HK-2 (cell line): ENCODE measurements around the gene KLF15.
"Not testable (repeated sequence)": the region's sequence is repeated elsewhere in the genome, so short reads cannot be mapped to it uniquely, and the experiment has no call there.

Experiments used
- DNase-seq: peaks from one replicate; pipeline ENCODE4 v3.0.0-alpha.2; 2018; ENCODE audit not compliant: unreplicated experiment

KLF15 gene

DNA sequence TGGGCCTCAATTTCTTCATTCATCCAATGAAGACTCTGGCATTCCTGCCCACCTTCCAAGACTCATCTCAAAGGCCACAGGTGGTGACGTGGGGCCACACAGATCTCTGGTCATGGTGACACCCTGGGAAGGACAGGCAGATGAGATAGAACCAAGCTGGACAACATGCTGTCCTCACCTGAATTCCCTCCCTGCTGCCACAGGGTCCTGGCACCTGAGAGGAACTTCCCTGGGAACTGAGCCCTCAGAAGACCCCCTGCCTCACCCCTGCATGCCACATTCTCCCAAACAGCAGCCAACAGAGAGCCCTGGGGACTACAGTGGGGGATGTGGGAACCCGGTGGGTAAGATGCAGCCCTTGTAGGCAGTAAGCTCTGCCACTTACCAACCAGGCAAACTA is 10.7 kb downstream of the KLF15 start:
- no peak for DNase-seq

DNA sequence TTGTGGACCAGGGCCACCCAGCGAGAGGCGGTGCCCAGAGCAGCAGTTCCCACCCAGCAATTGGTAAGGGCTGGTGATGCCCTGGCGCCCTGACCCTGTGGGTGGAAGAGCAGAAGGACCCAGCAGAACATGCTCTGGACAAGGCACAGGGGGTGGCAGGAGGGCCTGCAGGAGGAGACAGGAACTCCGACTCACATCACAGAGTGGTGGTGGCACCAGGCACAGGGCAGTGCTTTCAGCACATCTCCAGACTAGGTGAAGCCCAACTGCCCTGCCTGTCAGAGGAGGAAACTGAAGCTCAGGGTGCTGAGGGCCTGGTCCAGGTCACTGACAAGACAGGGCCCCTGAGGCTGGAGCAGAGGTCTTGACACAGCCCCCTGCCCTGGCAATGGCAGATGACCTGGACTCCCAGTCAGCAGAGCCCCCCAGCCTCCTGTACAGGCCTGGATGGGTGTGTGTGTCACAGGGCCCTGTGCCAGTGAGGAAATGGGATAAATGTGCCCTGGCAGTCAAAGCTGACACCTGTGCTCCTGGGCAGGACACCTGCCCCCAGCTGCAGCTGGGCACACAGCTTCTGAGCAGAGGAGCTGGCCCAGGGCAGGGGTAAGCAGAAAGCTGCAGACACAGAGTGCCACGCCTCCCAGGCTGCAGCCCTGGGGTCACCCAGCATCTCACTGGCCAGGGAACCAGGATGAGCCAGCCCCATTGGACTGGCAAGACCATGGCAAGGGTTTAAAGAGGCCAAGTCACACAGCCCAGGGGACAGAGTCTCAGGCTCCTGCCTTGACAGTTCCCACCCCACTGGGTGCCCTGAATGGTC is 11.4 kb downstream of the KLF15 start:
- DNase-seq, result no peak

DNA sequence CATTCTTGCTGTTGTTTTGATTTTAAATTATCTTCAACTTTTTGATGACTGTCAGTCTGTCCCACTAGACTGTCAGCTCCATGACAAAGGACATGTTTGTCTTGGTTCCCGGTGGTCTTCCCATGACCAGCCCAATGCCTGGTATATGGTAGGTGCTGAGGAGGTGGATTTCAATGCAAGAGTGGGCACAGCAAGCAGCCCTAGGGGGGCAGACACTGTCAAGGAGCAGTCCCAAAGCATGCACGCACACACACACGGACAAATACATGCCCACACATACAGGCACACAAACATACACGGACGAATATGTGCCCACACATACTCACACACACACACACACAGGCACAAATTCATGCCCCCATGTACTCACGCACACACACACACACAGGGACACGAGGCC is 12.0 kb downstream of the KLF15 start:
- DNase-seq, result no peak

DNA sequence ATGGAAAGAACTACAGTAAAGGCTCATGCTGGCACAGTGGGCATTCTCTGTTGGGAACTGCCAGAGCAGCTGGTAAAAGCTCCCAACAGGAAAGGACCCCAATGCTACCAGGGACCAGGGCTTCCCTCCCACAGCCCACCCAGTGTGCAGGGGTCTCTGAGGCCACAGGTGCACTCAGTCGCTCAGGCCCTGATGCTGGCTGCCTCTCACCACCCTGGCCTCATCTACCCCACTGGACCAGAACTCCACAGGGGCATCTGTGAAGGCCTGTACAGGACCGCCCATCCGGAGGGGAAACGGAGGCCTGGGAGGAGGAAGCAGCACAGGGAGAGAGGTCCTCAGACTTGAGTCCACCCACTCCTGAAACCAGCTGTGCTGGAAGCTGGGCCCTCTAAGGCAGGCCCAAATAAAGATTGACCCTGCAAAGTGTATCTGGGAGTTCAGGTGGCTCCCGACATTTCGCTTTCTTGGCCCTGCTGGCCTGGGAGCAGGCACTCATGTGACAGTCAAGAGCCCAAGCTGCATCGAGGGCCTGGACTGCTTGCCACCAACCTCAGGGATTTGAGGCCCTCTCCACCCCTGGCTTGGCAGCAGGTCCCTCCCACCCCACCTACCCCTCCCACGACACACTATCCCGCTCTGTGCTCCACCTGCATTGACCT is 12.7 kb downstream of the KLF15 start:
- no peak for DNase-seq

DNA sequence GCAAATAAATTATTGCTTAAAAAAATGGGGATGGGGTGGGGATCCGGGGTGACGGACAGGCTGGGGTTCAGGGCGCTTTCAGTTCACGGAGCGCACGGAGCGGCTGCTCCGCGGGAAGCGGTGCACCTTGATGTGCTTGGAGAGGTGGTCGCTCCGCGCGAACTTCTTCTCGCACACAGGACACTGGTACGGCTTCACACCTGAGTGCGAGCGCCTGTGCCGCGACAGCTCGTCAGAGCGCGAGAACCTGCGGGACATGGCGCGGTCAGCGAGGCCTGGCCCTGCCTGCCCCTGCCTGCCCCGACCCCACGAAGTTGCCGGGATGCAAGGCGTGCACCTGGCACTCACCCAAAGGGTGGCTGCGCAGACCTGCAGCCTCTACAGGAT is 13.6 kb downstream of the KLF15 start:
- DNase-seq, result no peak

- DNase-seq, result no peak
These were observed 14.1 kb downstream of the KLF15 start for GRCh38 chr3:126342991-126343648.

- DNase-seq, result no peak
These were observed 15.0 kb downstream of the KLF15 start for GRCh38 chr3:126342211-126342610.

- DNase-seq, result no peak
These were observed 15.5 kb downstream of the KLF15 start for GRCh38 chr3:126341755-126342150.

DNA sequence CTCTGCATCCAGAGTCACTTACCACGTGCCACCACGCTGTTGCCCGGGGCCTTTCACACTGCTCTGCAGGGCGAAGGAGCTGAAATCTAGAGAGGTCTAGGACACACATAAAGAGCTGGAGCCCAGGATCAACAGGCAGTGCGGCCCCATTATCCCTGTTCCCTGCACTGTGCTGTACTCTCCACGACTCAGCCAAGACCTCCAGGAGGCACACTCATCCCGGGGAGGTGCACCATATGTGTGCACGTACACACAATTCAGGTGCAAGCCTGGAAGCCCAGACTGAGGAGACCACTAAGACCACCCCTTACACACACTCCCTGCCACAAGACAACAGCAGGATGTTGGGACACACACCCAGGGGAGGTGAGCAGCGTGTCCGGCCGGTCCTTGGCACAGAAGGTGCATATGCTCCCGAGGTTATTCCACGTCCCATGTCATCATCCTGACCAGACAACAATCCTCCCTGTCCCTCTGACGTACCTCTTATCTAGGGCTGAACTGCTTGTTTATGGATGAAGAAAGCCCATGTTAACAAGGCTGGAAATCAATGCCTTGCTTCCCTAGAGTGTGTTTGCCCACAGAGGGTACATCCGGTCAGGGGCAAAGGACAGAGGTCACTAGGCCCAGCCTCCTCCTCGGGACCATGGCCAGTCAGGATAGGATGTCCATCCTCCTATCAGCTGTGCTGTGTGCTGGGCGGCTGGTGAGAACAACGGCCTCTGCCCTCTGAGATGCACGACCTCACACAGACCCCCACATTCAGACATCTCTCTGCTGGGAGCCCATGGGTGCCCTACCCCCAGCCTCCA is 16.1 kb downstream of the KLF15 start:
- no peak for DNase-seq

- DNase-seq, result no peak
These were observed 16.6 kb downstream of the KLF15 start for GRCh38 chr3:126340596-126340942.

- DNase-seq, result no peak
These were observed 17.1 kb downstream of the KLF15 start for GRCh38 chr3:126340081-126340511.

GRCh38 chr3:126339466-126339865 is 17.7 kb downstream of the KLF15 start:
- DNase-seq, result no peak

- DNase-seq, result no peak
These were observed 18.4 kb downstream of the KLF15 start for GRCh38 chr3:126338790-126339288.

- no peak for DNase-seq
These were observed 19.1 kb downstream of the KLF15 start for GRCh38 chr3:126337980-126338651.

GRCh38 chr3:126331812-126332336 is 25.3 kb downstream of the KLF15 start:
- DNase-seq, result not testable (repeated sequence)

DNA sequence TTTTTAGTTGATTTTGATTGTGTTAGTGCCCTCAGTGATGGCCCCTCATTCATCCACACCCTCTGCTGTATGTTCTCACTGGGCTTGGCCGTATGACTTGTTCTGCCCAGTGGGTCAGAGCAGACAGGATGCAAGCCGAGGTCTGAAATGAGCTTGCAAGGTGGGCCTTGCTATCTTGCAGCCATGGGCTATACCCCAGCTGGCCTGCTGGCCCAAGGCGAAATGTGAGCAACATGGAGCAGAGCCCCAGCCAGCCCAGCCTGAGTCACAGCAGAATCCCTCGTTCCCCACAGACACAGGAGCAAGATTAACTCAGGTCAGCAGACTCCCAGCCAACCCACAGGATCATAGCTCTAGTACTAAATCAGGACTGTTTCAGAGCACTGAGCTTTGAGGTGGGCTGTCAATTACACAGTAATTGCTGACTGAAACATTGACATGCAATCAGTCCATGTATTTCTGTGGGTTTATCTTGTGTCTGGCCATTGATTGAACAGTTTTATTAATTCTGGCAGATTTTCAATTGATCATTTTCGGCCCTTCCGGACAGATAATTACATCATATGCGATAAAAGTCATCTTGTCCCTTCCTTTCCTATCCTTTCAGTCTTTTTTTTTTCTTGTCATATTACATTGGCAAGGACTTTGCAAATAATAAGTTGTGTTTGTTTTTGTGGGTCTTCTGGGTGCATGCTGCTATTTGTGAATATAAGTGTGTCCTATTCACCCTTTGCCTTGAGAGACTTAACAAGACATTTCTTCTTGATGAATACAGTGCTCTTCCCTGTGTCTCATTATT is 27.1 kb downstream of the KLF15 start:
- DNase-seq, result no peak

GRCh38 chr3:126326629-126327028 is 30.6 kb downstream of the KLF15 start:
- no peak for DNase-seq

GRCh38 chr3:126322181-126322967 is 34.8 kb downstream of the KLF15 start:
- no peak for DNase-seq

- no peak for DNase-seq
These were observed 35.7 kb downstream of the KLF15 start for GRCh38 chr3:126321490-126321889.
